ENCODE data around the gene TDRD1. TPM values are rescaled to one million over a fixed set of nuclear protein-coding genes. Genes with fewer than 3 reads are reported as not detected.

The TDRD1 gene
- total and polyA plus RNA-seq, 8 donors = 0.05 to 7.6 (median 0.49) TPM; not detected in 4

- H3K4me1 ChIP-seq = peaks cover 7 to 14% (median 12%) of the 10 kb centered on the region in 4 donors
- H3K27ac ChIP-seq = no peak overlapping the region
- TF ChIP-seq EP300 (IDR thresholded peaks at IDR 0.05) (no peak), POLR2A (IDR thresholded peaks at IDR 0.05) (no peak), POLR2AphosphoS5 (IDR thresholded peaks at IDR 0.05) (no peak)
- TF ChIP-seq, protein P1, sequence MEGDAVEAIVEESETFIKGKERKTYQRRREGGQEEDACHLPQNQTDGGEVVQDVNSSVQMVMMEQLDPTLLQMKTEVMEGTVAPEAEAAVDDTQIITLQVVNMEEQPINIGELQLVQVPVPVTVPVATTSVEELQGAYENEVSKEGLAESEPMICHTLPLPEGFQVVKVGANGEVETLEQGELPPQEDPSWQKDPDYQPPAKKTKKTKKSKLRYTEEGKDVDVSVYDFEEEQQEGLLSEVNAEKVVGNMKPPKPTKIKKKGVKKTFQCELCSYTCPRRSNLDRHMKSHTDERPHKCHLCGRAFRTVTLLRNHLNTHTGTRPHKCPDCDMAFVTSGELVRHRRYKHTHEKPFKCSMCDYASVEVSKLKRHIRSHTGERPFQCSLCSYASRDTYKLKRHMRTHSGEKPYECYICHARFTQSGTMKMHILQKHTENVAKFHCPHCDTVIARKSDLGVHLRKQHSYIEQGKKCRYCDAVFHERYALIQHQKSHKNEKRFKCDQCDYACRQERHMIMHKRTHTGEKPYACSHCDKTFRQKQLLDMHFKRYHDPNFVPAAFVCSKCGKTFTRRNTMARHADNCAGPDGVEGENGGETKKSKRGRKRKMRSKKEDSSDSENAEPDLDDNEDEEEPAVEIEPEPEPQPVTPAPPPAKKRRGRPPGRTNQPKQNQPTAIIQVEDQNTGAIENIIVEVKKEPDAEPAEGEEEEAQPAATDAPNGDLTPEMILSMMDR (IDR thresholded peaks at IDR 0.05) = no peak
- H3K36me3 ChIP-seq = no peaks in the 10 kb centered on the region
- no peaks in the 10 kb centered on the region for H3K9me3 ChIP-seq
- peaks cover 0 to 12% (median 0%) of the 10 kb centered on the region in 3 donors for H3K27me3 ChIP-seq
- peak in 1 of 2 donors; percentile 23 for DNase-seq
- H3K4me3 ChIP-seq = no peak overlapping the region
- intact Hi-C loops (cut with DNase I; ENCODE audit: low total_unique reads) = no loop called here
- WGBS, 5 donors = 90 to 98% (median 93%) methylated on average over 6 of the region's 6 CpGs
Measured at GRCh38 chr10:114276671-114277070, 97.5 kb downstream of the TDRD1 start.

GRCh38 chr10:114278140-114278883, 99.2 kb downstream of the TDRD1 start:
- Histone ChIP-seq H3K27me3 (peaks cover 0 to 12% (median 0%) of the 10 kb centered on the region in 3 donors), H3K4me1 (peaks cover 7 to 13% (median 9%) of the 10 kb centered on the region in 4 donors), H3K4me3 (no peak overlapping the region), H3K27ac (no peak overlapping the region), H3K36me3 (no peaks in the 10 kb centered on the region), H3K9me3 (no peaks in the 10 kb centered on the region)
- intact Hi-C loops (cut with DNase I; ENCODE audit: low total_unique reads) = no loop called here
- DNase-seq = peak in 1 of 2 donors; percentile 21
- TF ChIP-seq EP300 (IDR thresholded peaks at IDR 0.05) = no peak
- TF ChIP-seq POLR2A (IDR thresholded peaks at IDR 0.05) = no peak
- no peak for TF ChIP-seq POLR2AphosphoS5 (IDR thresholded peaks at IDR 0.05)
- TF ChIP-seq, protein P1 (IDR thresholded peaks at IDR 0.05) = no peak
- 85 to 97% (median 87%) methylated on average over 7 to 22 of the region's 22 CpGs for WGBS, 5 donors

- H3K27me3 ChIP-seq = peaks cover 0 to 12% (median 0%) of the 10 kb centered on the region in 3 donors
- H3K9me3 ChIP-seq = no peaks in the 10 kb centered on the region
- no peak overlapping the region for H3K27ac ChIP-seq
- intact Hi-C loops (cut with DNase I; ENCODE audit: low total_unique reads) = no loop called here
- H3K36me3 ChIP-seq = no peaks in the 10 kb centered on the region
- H3K4me1 ChIP-seq = peaks cover 7 to 13% (median 9%) of the 10 kb centered on the region in 4 donors
- TF ChIP-seq POLR2A (IDR thresholded peaks at IDR 0.05) = no peak
- no peak overlapping the region for H3K4me3 ChIP-seq
- 81 to 89% (median 83%) methylated on average over 4 of the region's 4 CpGs for WGBS, 5 donors
- DNase-seq = no peak
Measured at GRCh38 chr10:114278884-114279191, 99.7 kb downstream of the TDRD1 start.

- intact Hi-C loops (cut with DNase I; ENCODE audit: low total_unique reads) = no loop called here
- no peaks in the 10 kb centered on the region for H3K36me3 ChIP-seq
- no peaks in the 10 kb centered on the region for H3K9me3 ChIP-seq
- peak overlapping the region in 4 of 5 donors; percentile 10 to 40 (median 30) for H3K27ac ChIP-seq
- no peak for TF ChIP-seq POLR2AphosphoS5 (IDR thresholded peaks at IDR 0.05)
- no peak for TF ChIP-seq EP300 (IDR thresholded peaks at IDR 0.05)
- TF ChIP-seq, protein P1 (IDR thresholded peaks at IDR 0.05) = no peak
- no peak for TF ChIP-seq POLR2A (IDR thresholded peaks at IDR 0.05)
- peaks cover 7 to 13% (median 9%) of the 10 kb centered on the region in 4 donors for H3K4me1 ChIP-seq
- peaks cover 0 to 12% (median 0%) of the 10 kb centered on the region in 3 donors for H3K27me3 ChIP-seq
- DNase-seq = no peak
- no peak overlapping the region for H3K4me3 ChIP-seq
- WGBS, 5 donors = 83 to 92% (median 86%) methylated on average over 4 of the region's 4 CpGs
Measured at GRCh38 chr10:114279289-114279688, 100.1 kb downstream of the TDRD1 start.

Measured in stomach (tissue), 9 donors.